NT2/D1 (cell line): Measurements from ENCODE around the gene SFXN1.

ENCODE experiments used
- YY1 ChIP-seq: IDR thresholded peaks from 2 replicates; pipeline ENCODE4 v1.6.1; 2011; ENCODE audit not compliant: insufficient read length, insufficient read depth
- ZNF274 ChIP-seq: IDR thresholded peaks from 2 replicates; pipeline ENCODE4 v1.6.1; 2011; ENCODE audit warnings: mild to moderate bottlenecking, low read depth, low read length

GRCh38 chr5:175484322-175484721 is 6.0 kb downstream of the SFXN1 start:
- no peak for TF ChIP-seq ZNF274
- TF ChIP-seq YY1: no peak
